SKM-1 (cell line): ENCODE data around the gene OAT.
"Not testable (repeated sequence)": the region's sequence is repeated elsewhere in the genome, so short reads cannot be mapped to it uniquely, and the experiment has no call there.

Experiments
- DNase-seq: peaks from one replicate; lab custom pipeline; 2025; ENCODE audit not compliant: unreplicated experiment; lab: John Stamatoyannopoulos, UW

The OAT gene

DNA sequence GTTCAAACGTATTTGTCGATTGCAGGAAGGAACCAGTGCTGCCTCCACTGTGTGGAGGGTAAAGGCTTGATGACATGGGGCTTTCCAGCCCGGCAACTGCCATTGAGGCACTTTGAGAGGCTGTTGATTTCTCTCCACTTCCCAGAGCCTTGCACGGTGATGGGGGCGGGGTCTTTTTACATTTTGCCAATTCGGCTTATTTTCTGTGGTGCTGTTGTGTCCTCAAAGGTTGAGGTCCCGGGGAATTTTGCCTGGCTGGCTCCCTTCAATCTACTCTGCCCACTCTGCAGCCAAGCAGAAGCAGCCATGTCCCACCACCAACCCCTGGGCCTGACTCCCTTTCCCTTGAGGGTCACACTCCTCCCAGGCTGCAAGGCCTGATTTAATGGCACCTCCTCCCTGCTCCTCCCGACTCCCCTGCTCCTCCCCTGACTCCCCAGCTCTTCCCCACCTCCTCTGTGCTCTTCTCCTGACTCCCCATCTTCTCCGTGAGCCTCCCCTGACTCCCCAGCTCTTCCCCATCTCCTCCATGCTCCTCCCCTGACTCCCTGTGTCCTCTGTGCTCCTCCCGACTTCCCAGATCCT is 39.0 kb downstream of the OAT start:
- no peak for DNase-seq

GRCh38 chr10:124378881-124379471 is 39.7 kb downstream of the OAT start:
- no peak for DNase-seq

DNA sequence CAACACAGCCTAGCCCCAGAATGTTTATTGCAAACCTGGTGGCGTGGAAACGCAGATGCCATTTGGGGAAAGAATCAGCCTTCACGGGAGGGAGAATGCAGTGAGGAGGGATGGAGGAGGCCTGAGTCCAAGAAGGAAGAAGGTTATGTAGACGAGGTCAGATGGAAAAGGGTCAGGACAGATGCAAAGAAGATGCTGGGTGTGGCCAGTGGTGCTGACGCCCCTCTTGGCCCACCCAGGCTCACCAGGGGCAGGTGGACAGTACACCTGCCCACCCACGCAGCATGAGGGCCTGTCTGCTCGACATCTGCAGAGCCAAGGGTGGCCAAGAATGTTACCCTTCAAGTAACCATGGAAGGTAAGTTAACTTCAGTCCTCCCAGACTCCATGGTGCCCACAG is 40.5 kb downstream of the OAT start:
- DNase-seq = no peak

DNA sequence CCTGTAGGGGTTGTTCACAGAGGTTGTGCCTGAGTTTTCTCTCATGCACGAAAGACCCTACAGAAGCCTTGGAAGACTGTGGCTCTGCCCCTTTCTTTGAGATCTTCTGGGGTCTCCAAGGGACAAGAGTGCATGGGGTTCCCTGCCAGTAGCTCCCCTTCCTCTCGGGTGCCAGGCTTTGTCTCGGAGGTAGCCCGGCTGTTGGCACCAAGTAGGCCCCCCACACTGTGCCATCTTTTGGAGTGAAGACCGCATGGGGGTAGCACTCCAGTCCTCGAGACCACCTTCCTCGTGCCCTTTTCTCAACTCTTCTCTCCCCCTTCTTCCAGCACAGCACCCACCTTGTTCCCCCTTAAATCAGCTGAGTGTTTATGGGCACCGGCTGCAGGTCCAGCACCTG is 41.6 kb downstream of the OAT start:
- no peak for DNase-seq

- no peak for DNase-seq
Measured at GRCh38 chr10:124376411-124376810, 42.3 kb downstream of the OAT start.

- DNase-seq = no peak
Measured at GRCh38 chr10:124375691-124376090, 43.0 kb downstream of the OAT start.

DNA sequence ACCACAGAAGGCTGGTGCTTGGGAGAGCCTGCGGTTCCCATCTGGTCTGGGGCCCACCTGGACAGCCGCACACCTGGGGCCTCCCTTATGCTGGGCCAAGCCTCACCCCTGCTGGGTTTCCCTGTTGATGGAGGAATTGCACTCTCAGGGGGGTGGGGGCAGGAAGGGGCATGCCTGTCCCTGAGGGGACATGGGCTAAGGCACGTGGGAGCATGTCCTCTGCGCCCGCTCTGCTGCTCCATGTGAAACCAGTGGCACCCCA is 43.4 kb downstream of the OAT start:
- DNase-seq = no peak

GRCh38 chr10:124374535-124375352 is 44.0 kb downstream of the OAT start:
- DNase-seq = no peak

DNA sequence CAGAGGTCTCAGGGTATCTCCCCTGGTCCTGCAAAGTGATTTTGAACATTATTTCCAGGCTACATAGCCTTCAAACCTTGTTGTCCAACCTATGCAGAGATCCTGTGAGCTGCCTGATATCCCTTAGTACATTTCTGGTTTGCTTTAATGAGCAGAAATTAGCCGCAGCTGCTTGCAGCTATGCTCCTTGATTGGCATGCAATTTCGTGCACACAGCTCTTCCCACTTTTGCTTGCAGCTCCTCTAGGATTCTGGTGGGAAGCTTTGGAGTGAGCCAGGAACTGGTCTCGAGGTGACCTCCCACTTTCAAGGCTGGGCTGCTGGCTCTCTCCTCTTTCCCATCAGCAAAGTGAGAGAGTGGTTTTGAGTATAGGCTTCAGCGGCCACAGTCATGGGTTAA is 45.8 kb downstream of the OAT start:
- no peak for DNase-seq

GRCh38 chr10:124370426-124370825 is 48.3 kb downstream of the OAT start:
- DNase-seq = no peak

DNA sequence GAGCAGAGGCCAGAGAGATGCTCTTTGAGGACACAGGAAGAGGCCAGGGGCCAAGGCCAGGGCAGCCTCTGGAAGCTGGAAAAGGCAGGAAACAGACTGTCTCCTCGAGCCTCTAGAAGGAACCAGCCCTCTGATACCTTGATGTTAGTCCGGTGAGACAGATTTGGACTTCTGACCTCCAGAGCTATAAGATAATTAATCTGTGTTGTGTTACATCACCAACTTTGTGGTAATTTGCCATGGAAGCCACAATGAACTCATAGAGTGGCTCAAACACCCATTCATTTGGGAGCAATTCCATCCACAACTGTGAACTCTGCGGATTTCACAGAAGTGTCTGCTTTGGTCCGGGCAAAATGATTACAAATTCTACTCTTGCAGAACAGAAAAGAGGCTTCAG is 48.7 kb downstream of the OAT start:
- DNase-seq = no peak

GRCh38 chr10:124369533-124369932 is 49.2 kb downstream of the OAT start:
- DNase-seq = not testable (repeated sequence)

DNA sequence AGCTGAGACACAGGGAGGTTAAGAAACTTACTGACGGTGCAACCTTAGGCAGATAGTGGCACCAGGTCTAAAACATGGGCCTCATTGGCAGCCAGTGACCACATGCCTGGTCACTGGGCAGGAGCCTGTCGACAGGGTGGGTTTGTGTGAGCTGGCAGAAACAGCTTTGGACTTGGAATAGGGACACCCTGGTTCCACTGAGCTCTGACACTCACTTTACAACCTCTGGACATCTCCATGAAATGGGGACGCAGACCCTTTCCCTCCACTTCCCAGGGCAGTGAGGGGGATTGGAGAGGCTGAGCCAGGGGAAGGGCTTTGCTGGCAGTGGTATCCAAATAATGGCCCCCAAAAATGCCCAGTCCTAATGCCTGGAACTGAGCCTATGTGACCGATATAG is 49.7 kb downstream of the OAT start:
- DNase-seq = no peak

DNA sequence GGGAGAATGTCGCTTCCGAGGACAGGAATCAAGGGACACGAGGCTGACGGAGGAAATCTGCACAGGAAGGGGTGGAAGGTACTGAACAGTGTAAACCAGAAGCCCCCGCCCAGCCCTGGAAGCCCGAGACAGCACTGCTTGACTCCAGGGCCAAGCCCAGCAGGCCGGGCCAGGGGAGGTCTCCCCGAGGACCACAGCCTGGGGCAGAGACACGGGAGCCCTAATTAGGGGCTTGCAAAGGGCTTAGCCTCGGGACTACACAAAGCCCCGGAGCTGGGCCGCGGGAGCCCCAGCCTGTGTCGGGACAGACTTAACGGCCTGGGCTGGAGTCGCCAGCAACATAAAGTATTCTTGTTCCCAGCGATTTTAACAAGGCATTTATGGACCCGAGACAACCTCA is 50.8 kb downstream of the OAT start:
- DNase-seq = no peak

DNA sequence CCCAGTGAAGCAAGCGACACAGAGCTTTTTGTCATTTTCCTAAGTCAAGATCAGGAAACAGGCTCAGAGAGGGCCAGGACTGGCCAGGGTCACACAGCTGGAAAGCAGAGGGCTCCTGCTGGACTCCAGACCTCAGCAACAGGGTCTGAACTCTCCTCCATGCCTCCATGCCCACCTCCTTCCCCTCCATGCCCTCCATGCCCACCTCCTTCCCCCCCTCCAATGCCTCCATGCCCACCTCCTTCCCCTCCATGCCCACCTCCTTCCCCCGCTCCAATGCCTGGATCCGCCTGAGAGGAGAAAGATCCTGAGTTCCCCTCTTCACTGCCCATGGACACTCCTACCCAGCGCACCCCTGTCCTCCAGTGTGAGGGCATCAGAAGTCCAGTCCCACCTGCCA is 51.3 kb downstream of the OAT start:
- no peak for DNase-seq

GRCh38 chr10:124366825-124367224 is 51.9 kb downstream of the OAT start:
- no peak for DNase-seq

GRCh38 chr10:124366343-124366742 is 52.4 kb downstream of the OAT start:
- no peak for DNase-seq

DNA sequence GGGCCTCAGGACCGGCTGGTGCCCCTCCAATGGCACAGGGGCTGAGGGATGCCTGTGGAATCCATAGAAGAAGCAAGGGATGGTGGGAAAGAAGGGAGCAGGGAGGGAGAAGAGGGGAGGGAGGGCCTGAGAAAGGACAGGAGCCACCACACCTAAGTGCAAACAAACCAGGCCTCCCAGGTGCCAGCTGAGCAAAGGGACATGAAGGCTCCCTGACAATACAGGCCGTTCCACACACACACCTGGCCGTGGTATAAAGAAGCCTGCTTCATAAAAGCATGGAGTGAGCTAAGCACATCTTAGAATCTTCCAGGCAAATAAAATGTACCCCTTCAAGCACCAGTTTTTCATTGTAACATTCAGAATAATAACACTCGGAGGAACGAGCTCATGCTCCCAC is 54.0 kb downstream of the OAT start:
- no peak for DNase-seq

DNA sequence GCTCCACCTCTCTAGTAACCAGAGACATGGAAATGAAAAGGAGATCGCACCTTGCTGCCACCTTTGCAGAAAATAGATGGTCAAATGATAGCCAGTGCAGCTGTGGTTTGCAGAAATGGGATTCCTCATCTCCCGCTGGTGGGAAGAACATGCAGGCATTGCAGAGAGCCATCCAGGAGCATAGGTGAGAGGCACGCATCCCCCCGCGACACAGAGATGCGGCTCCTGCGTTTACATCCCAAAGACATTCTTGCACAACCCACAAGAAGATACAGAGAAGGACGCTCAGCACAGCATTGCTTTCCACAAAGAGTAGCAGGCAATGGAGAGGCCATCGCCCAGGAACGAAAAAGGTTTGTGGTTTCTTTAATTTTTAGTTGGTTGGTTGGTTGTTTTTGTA is 56.2 kb downstream of the OAT start:
- DNase-seq = no peak

DNA sequence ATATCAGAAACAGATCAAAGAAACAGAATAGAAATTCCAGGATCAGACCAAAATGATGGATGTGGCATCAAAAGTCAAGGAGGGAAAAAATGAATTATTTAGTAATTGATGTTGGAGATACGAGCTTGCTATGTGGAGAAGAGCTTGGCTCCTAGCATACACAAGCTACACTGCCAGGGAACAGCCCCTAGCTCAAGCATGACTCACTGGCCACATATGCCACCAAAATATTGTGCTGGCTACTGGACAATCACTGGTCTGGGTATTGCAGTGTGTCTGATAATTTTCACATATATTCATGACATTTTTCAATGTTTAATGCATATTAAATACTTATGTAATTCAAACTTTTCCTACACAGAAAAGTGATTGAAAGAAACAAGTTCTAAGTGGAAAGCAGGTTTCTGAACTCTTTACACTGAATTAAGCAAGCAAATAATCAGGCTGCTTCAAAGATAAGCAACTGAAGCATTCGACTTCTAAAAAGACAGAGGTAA is 59.3 kb downstream of the OAT start:
- no peak for DNase-seq

GRCh38 chr10:124357561-124357885 is 61.2 kb downstream of the OAT start:
- no peak for DNase-seq

DNA sequence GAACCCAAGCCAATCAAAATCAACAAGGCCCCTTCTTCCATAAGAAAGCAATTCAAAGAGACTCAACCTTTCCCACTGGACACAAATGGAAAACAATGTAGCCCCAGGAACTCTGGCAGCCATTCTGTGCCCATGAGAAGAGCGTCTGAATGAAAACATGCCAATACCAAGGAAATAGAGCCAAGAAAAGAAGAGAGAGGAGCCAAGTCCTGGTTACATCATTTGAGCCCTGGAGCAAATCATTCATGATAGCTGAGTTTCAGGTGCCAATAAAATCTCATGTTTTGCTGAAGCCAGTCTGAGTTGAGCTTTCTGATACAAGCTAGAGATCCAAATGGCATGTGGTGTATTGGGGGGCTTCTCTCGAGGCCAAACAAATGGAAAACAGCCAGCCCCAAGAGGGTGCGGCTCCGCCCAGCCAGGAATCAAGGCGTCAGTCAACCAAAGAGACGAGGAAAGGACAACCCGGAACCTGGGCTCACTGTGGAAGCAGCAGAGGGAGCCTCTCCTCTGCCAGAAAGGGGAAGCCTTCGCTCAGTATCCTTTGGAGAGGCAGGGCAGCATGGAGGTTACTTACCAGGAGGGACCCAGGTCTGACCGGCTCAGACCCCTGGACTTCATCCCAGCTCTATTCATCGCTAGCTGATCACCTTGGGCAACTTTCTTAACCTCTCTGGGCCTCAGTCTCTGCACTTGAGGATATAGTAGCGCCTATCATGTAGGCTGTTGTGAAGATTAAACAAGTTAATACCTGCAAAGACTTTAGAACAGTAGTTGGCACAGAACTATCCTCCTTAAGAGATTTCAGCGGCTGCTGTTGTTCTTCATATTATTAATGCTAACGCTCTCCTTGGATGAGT is 61.8 kb downstream of the OAT start:
- no peak for DNase-seq
